GM23248 (cell line): ENCODE results near the gene POLA2.

Experiments used
- EZH2 ChIP-seq: fragments of 200-600 bp; sonication (generic); IDR thresholded peaks from 2 replicates; pipeline ENCODE4 v1.6.1; 2018; ENCODE audit warnings: antibody characterized with exemption, mild to moderate bottlenecking; ENCODE audit not compliant: insufficient read depth, poor library complexity, severe bottlenecking
- EZH2phosphoT487 ChIP-seq: fragments of 200-600 bp; sonication (generic); IDR thresholded peaks from 2 replicates; pipeline ENCODE4 v1.6.1; 2018; ENCODE audit warnings: antibody characterized with exemption, moderate library complexity, mild to moderate bottlenecking, low read depth; ENCODE audit not compliant: insufficient read depth

GRCh38 chr11:65251476-65251875 is 10.3 kb upstream of the POLA2 start:
- TF ChIP-seq EZH2: no peak
- no peak for TF ChIP-seq EZH2phosphoT487
